Measurements from ENCODE around the gene RPTOR.
"Not testable (repeated sequence)": the region's sequence is repeated elsewhere in the genome, so short reads cannot be mapped to it uniquely, and the experiment has no call there.

RPTOR gene

DNA sequence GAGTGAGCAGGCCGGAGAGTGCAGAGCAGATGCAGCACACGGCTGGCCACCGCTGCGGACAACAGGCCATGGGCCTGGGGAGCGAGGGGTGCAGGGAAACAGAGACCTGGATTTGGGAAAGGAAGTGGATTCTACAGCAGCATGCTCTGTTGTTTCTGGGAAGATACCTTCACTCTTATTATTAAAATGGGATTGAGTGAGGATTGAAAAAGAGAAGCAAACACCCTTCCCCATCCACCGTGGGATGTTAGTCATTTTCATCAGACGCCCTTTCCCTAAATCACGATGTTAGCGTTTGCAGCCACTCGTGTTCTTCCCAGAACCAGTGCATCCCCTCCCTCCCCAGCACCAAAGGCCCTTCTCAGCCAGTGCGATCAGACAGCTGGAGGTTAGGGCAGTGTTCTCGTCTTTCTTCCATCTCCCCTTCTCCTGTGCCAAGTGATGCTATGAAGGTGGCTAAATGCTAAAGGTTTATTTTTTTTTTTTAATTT lies 250.5 kb downstream of the RPTOR start:
- Histone ChIP-seq H4K91ac (ENCODE audit: low read depth, low read length, poor library complexity) (no peak overlapping the region), H3K4me3 (ENCODE audit: low read length in 2 of 2) (no peak overlapping the region), H3K23ac (ENCODE audit: low read depth, low read length, poor library complexity) (no peak overlapping the region), H2BK5ac (ENCODE audit: low read length) (no peak overlapping the region), H2AK5ac (ENCODE audit: low read depth, low read length) (no peak overlapping the region), H2BK15ac (ENCODE audit: low read length) (no peak overlapping the region), H3K4ac (ENCODE audit: low read length) (no peak overlapping the region), H3K14ac (ENCODE audit: low read length) (no peak overlapping the region), H3K9me3 (replicated peaks in 1 of 2; ENCODE audit: control insufficient read depth in 2 of 2, insufficient read depth in 1 of 2, low read depth in 1 of 2, low read length in 2 of 2) (peaks cover 1 to 4% of the 10 kb centered on the region in 2 donors), H3K79me1 (ENCODE audit: low read depth, low read length) (no peaks in the 10 kb centered on the region), H3K27me3 (ENCODE audit: control insufficient read depth in 3 of 3, insufficient read depth in 3 of 3, low read depth in 1 of 3, low read length in 3 of 3) (no peaks in the 10 kb centered on the region), H2BK12ac (ENCODE audit: low read length) (no peak overlapping the region), H3K36me3 (replicated peaks in 1 of 2; ENCODE audit: control insufficient read depth in 2 of 2, insufficient read depth in 2 of 2, low read length in 2 of 2) (peaks cover 2 to 20% of the 10 kb centered on the region in 2 donors), H3K27ac (replicated peaks; ENCODE audit: low read length) (no peak overlapping the region), H4K8ac (ENCODE audit: low read depth, low read length) (no peak overlapping the region), H2BK120ac (ENCODE audit: low read depth, low read length) (no peak overlapping the region), H3K9ac (ENCODE audit: low read depth, low read length, poor library complexity) (no peak overlapping the region), H3K18ac (ENCODE audit: low read length) (no peak overlapping the region), H3K4me1 (ENCODE audit: control insufficient read depth in 2 of 2, insufficient read depth in 1 of 2, low read depth in 1 of 2, low read length in 2 of 2) (peaks cover 7 to 14% of the 10 kb centered on the region in 2 donors), H2AFZ (ENCODE audit: low read length) (no peak overlapping the region), H3K4me2 (ENCODE audit: insufficient read depth, low read length, poor library complexity, severe bottlenecking) (no peak overlapping the region)
- DNase-seq (ENCODE audit: low spot score) = no peak
- WGBS, 2 donors (ENCODE audit: extremely low coverage in 2 of 2, insufficient read length in 2 of 2, insufficient replicate concordance in 1 of 2) = no CpG with 5 or more reads among the region's 12 CpGs

DNA sequence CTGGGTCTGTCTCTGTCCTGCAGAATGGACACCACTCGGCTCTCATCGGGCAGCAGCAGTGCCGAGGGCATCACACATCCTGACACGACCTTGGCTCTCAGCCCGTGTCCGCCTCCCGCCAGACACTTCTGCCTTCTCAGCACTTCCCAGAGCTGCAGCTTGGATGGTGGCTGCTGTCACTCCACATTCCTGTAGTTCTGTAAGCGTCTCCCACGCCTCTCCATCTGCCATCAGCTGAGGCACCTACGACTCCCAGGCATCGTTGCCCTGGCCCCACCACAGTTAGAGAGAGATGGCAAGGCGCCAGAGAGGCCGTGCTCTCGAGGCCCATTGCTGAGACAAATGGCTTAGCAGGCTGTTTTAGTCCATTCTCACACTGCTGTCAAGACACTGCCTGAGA lies 251.1 kb downstream of the RPTOR start:
- Histone ChIP-seq H4K91ac (ENCODE audit: low read depth, low read length, poor library complexity) (no peak overlapping the region), H3K18ac (ENCODE audit: low read length) (no peak overlapping the region), H3K4ac (ENCODE audit: low read length) (no peak overlapping the region), H3K4me3 (ENCODE audit: low read length in 2 of 2) (no peak overlapping the region), H2BK15ac (ENCODE audit: low read length) (no peak overlapping the region), H3K36me3 (replicated peaks in 1 of 2; ENCODE audit: control insufficient read depth in 2 of 2, insufficient read depth in 2 of 2, low read length in 2 of 2) (peaks cover 2 to 20% of the 10 kb centered on the region in 2 donors), H2BK120ac (ENCODE audit: low read depth, low read length) (no peak overlapping the region), H2AK5ac (ENCODE audit: low read depth, low read length) (no peak overlapping the region), H3K9ac (ENCODE audit: low read depth, low read length, poor library complexity) (peak overlapping the region; percentile 0), H4K8ac (ENCODE audit: low read depth, low read length) (no peak overlapping the region), H3K4me1 (ENCODE audit: control insufficient read depth in 2 of 2, insufficient read depth in 1 of 2, low read depth in 1 of 2, low read length in 2 of 2) (peaks cover 10 to 12% of the 10 kb centered on the region in 2 donors), H3K23ac (ENCODE audit: low read depth, low read length, poor library complexity) (no peak overlapping the region), H3K27me3 (ENCODE audit: control insufficient read depth in 3 of 3, insufficient read depth in 3 of 3, low read depth in 1 of 3, low read length in 3 of 3) (no peaks in the 10 kb centered on the region), H3K4me2 (ENCODE audit: insufficient read depth, low read length, poor library complexity, severe bottlenecking) (no peak overlapping the region), H3K79me1 (ENCODE audit: low read depth, low read length) (no peaks in the 10 kb centered on the region), H2AFZ (ENCODE audit: low read length) (no peak overlapping the region), H3K27ac (replicated peaks; ENCODE audit: low read length) (no peak overlapping the region), H3K9me3 (replicated peaks in 1 of 2; ENCODE audit: control insufficient read depth in 2 of 2, insufficient read depth in 1 of 2, low read depth in 1 of 2, low read length in 2 of 2) (peaks cover 1 to 4% of the 10 kb centered on the region in 2 donors), H3K14ac (ENCODE audit: low read length) (no peak overlapping the region), H2BK12ac (ENCODE audit: low read length) (peak overlapping the region; percentile 32), H2BK5ac (ENCODE audit: low read length) (no peak overlapping the region)
- WGBS, 2 donors (ENCODE audit: extremely low coverage in 2 of 2, insufficient read length in 2 of 2, insufficient replicate concordance in 1 of 2) = no CpG with 5 or more reads among the region's 14 CpGs
- no peak for DNase-seq (ENCODE audit: low spot score)

DNA sequence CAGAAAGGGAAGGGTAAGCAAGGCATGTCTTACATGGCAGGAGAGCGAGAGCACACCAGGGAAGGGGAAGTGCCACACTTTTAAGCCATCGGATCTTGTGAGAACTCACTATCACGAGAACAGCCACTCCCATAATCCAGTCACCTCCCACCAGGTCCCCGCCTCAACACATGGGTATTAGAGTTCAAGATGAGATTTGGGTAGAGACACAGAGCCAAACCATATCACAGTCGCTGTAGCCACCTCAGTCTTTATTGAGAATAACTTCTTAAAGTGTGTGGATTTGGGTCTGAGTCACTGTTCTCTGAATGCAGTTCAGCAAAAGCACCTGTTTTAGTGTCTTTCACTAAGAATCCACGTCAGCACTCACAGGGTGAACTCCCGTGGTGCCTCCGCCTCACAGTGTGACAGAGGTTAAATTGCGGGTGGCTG lies 251.8 kb downstream of the RPTOR start:
- H2AK5ac ChIP-seq (ENCODE audit: low read depth, low read length) = no peak overlapping the region
- no peak overlapping the region for H4K91ac ChIP-seq (ENCODE audit: low read depth, low read length, poor library complexity)
- no peak overlapping the region for H2BK15ac ChIP-seq (ENCODE audit: low read length)
- no peaks in the 10 kb centered on the region for H3K79me1 ChIP-seq (ENCODE audit: low read depth, low read length)
- peaks cover 1 to 4% of the 10 kb centered on the region in 2 donors for H3K9me3 ChIP-seq (replicated peaks in 1 of 2; ENCODE audit: control insufficient read depth in 2 of 2, insufficient read depth in 1 of 2, low read depth in 1 of 2, low read length in 2 of 2)
- no peak overlapping the region for H4K8ac ChIP-seq (ENCODE audit: low read depth, low read length)
- no CpG with 5 or more reads among the region's 9 CpGs for WGBS, 2 donors (ENCODE audit: extremely low coverage in 2 of 2, insufficient read length in 2 of 2, insufficient replicate concordance in 1 of 2)
- no peak overlapping the region for H3K14ac ChIP-seq (ENCODE audit: low read length)
- no peak overlapping the region for H3K9ac ChIP-seq (ENCODE audit: low read depth, low read length, poor library complexity)
- H2BK120ac ChIP-seq (ENCODE audit: low read depth, low read length) = no peak overlapping the region
- no peak overlapping the region for H3K4me3 ChIP-seq (ENCODE audit: low read length in 2 of 2)
- no peak overlapping the region for H3K4me2 ChIP-seq (ENCODE audit: insufficient read depth, low read length, poor library complexity, severe bottlenecking)
- H3K27ac ChIP-seq (replicated peaks; ENCODE audit: low read length) = no peak overlapping the region
- H2BK5ac ChIP-seq (ENCODE audit: low read length) = no peak overlapping the region
- H3K4me1 ChIP-seq (ENCODE audit: control insufficient read depth in 2 of 2, insufficient read depth in 1 of 2, low read depth in 1 of 2, low read length in 2 of 2) = peaks cover 4 to 6% of the 10 kb centered on the region in 2 donors
- no peak overlapping the region for H2BK12ac ChIP-seq (ENCODE audit: low read length)
- H3K18ac ChIP-seq (ENCODE audit: low read length) = no peak overlapping the region
- H3K23ac ChIP-seq (ENCODE audit: low read depth, low read length, poor library complexity) = no peak overlapping the region
- no peak for DNase-seq (ENCODE audit: low spot score)
- H2AFZ ChIP-seq (ENCODE audit: low read length) = no peak overlapping the region
- H3K27me3 ChIP-seq (ENCODE audit: control insufficient read depth in 3 of 3, insufficient read depth in 3 of 3, low read depth in 1 of 3, low read length in 3 of 3) = no peaks in the 10 kb centered on the region
- no peak overlapping the region for H3K4ac ChIP-seq (ENCODE audit: low read length)
- peaks cover 2 to 20% of the 10 kb centered on the region in 2 donors for H3K36me3 ChIP-seq (replicated peaks in 1 of 2; ENCODE audit: control insufficient read depth in 2 of 2, insufficient read depth in 2 of 2, low read length in 2 of 2)

DNA sequence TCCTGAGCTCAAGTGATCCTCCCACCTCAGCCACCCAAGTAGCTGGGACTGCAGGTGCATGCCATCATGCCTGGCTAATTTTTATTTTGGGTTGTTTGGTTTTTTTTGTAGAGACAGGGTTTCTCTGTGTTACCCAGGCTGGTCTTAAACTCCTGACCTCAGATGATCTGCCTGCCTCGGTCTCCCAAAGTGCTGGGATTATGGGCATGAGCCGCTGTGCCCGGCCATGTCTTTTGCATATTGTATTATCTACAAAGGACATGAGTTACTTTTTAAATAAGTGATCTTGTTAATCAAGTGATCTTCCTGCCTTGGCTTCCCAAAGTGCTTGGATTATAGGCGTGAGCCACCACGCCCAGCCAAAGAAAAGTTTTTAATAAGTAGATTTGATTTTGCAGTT lies 252.6 kb downstream of the RPTOR start:
- H3K4me1 ChIP-seq (ENCODE audit: control insufficient read depth in 2 of 2, insufficient read depth in 1 of 2, low read depth in 1 of 2, low read length in 2 of 2); H4K91ac ChIP-seq (ENCODE audit: low read depth, low read length, poor library complexity); H2BK15ac ChIP-seq (ENCODE audit: low read length); H3K18ac ChIP-seq (ENCODE audit: low read length); H3K27me3 ChIP-seq (ENCODE audit: control insufficient read depth in 3 of 3, insufficient read depth in 3 of 3, low read depth in 1 of 3, low read length in 3 of 3); H3K79me1 ChIP-seq (ENCODE audit: low read depth, low read length); H3K4me2 ChIP-seq (ENCODE audit: insufficient read depth, low read length, poor library complexity, severe bottlenecking); H2AFZ ChIP-seq (ENCODE audit: low read length); H3K4me3 ChIP-seq (ENCODE audit: low read length in 2 of 2); DNase-seq (ENCODE audit: low spot score); H3K9me3 ChIP-seq (replicated peaks in 1 of 2; ENCODE audit: control insufficient read depth in 2 of 2, insufficient read depth in 1 of 2, low read depth in 1 of 2, low read length in 2 of 2); H3K23ac ChIP-seq (ENCODE audit: low read depth, low read length, poor library complexity); H3K9ac ChIP-seq (ENCODE audit: low read depth, low read length, poor library complexity); H2BK5ac ChIP-seq (ENCODE audit: low read length); H2BK120ac ChIP-seq (ENCODE audit: low read depth, low read length); H3K27ac ChIP-seq (replicated peaks; ENCODE audit: low read length); H2AK5ac ChIP-seq (ENCODE audit: low read depth, low read length); H3K14ac ChIP-seq (ENCODE audit: low read length); H3K4ac ChIP-seq (ENCODE audit: low read length); H2BK12ac ChIP-seq (ENCODE audit: low read length); H4K8ac ChIP-seq (ENCODE audit: low read depth, low read length): not testable (repeated sequence)
- peaks cover 2 to 20% of the 10 kb centered on the region in 2 donors for H3K36me3 ChIP-seq (replicated peaks in 1 of 2; ENCODE audit: control insufficient read depth in 2 of 2, insufficient read depth in 2 of 2, low read length in 2 of 2)
- WGBS, 2 donors (ENCODE audit: extremely low coverage in 2 of 2, insufficient read length in 2 of 2, insufficient replicate concordance in 1 of 2) = no CpG with 5 or more reads among the region's 5 CpGs

All from neuronal stem cell (in vitro differentiated cells).